AG09319 (cell line): ENCODE results near the gene ZCCHC2.

Experiments used
- DNase-seq: peaks from one replicate; pipeline ENCODE4 v3.0.0-alpha.2; 2010; ENCODE audit warnings: low read depth; ENCODE audit errors: extremely low read depth
- TF ChIP-seq, protein P1 (sequence below): IDR thresholded peaks from 2 replicates; pipeline ENCODE4 v1.5.1; 2011; ENCODE audit warnings: low read depth, mild to moderate bottlenecking, inconsistent platforms, low read length, moderate library complexity

The ZCCHC2 gene

DNA sequence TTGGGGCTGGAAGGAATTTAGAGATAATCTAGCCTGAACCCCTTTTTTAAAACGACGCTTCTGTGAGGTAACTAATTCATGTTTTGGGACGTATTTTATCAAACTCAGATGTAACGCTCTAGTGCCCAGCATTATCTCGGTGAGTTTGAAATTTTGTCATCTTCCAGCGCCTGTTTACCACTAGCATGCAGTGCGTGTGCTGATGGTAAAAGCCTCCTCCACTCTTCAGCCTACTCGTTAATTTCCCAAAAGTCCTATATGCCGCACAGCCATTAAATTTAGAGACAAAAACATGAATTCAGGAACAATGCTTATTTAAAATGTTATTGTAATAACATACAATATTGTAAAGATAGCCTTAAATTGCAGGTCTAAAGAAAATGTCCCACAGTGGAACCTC lies 2.8 kb downstream of the ZCCHC2 start:
- DNase-seq: no peak
- TF ChIP-seq, protein P1, sequence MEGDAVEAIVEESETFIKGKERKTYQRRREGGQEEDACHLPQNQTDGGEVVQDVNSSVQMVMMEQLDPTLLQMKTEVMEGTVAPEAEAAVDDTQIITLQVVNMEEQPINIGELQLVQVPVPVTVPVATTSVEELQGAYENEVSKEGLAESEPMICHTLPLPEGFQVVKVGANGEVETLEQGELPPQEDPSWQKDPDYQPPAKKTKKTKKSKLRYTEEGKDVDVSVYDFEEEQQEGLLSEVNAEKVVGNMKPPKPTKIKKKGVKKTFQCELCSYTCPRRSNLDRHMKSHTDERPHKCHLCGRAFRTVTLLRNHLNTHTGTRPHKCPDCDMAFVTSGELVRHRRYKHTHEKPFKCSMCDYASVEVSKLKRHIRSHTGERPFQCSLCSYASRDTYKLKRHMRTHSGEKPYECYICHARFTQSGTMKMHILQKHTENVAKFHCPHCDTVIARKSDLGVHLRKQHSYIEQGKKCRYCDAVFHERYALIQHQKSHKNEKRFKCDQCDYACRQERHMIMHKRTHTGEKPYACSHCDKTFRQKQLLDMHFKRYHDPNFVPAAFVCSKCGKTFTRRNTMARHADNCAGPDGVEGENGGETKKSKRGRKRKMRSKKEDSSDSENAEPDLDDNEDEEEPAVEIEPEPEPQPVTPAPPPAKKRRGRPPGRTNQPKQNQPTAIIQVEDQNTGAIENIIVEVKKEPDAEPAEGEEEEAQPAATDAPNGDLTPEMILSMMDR: no peak

DNA sequence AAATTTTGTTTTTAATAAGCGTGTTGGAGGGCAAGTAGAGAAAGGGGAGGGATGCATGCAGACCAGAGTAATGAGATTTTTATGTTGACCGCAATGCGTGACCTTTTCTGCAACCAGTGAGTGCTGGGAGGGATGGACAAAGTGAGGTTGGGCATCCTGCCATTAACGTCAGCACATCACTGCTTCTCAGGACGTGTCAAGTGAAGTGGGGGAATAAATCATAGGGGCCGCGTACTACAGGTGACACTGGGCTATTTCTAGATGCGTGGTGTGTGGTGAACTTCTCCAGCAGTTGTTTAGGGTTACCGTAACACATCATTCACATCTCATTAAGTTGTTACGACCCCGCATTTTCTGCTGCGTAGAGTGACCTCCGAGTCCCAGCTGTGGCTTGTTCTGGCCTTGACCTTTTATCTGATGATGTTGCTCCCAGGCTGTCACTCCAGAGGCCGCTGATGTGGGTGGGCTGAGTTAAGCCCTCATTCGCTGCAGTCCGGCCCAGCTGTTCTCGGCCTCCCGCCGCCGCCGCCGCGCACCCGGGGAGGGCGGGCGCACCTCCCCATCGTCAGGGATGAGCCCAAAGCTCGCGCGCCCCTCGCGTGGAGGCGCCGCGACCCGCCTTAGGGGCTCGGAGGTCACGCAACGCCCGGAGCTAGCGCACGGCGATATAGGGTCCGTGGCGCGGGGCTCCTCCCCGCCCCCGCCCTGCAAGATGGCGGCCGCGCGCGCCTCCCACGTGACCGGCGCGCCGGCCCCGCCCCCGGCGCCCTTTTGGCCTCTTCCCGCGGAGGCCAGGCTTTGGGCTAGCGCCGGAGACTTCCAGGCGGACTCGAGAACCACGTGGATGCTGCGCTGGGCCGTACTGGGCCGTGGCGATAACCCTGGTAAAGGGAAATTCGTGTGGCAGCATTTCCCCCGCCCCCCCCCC lies 3.5 kb downstream of the ZCCHC2 start:
- TF ChIP-seq, protein P1: no peak
- DNase-seq: peak; percentile 45

DNA sequence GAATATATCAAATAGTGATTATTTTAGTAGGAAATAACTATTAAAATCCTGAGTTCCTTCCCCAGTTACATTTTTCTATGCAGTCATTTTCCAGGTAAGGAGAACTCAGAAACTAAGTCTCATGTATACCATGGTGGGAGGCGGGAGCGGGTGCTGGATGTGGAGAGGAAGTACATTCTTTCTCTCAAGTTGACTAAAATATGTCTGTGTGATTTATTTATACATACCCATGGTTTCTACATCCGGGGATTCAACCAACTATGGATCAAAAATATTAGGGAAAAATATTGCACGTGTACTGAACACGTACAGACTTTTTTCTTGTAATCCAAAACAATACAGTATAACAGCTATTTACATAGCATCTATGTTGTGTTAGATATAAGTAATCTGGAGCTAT lies 6.8 kb downstream of the ZCCHC2 start:
- DNase-seq: no peak
- TF ChIP-seq, protein P1: no peak

DNA sequence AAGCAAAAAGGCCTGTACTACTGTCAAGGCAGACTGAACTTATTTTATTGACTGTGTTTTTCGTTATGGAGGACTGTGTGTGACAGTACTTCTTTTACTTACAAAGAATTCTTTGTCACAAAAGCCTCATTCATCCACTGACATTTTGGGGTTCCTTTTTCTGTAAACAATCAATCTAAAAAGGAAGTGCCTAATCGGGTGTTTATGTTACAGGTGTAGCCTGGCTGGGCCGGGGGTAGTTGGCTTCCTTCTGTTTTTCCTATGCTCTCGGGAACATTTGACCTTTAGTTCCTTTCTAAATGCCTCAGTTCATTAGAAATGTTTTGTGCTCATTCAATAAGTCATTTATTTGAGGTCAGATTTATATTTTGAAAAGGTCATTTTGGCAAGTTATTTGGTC lies 8.3 kb downstream of the ZCCHC2 start:
- TF ChIP-seq, protein P1: no peak
- DNase-seq: no peak

DNA sequence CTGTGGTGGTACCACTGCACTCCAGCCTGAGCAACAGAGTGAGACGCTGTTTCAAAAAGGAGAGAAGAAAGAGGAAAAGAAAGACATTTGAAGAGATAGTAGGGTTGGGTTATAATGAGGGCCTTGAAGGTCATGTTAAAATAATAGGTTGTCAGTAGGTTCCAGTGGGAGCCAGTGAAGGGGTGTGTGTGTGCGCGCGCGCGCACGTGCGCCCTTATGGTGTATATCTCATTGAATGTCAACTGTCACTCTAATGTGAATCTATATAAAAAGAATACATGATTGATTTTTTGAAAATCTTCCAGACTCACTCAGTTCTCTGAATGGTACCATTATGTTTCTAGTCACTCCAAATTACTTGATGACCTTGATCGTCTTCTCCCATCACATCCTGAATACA lies 9.1 kb downstream of the ZCCHC2 start:
- TF ChIP-seq, protein P1: no peak

DNA sequence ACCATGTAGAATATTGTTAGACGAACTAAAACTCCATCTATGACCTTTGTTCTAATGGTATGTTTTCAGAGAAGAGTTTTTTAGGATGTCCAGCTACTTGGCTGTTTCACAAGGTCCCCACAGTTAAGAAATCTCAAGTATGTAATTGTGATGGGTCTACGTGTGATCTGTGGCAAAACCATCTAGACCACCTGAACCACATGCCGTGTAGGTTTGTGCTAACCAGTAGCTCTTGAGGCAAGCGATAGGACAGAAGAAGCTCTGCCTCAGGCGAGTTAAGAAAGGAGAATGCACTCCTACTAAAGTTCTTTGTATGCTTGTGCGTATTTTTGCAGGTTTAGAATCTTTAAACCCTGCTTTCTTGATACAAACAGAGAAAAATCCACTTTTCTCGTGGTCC lies 13.2 kb downstream of the ZCCHC2 start:
- no peak for DNase-seq
- TF ChIP-seq, protein P1: no peak

More for the DNA sequence above, 9.1 kb downstream of the ZCCHC2 start:
- no peak for DNase-seq

DNA sequence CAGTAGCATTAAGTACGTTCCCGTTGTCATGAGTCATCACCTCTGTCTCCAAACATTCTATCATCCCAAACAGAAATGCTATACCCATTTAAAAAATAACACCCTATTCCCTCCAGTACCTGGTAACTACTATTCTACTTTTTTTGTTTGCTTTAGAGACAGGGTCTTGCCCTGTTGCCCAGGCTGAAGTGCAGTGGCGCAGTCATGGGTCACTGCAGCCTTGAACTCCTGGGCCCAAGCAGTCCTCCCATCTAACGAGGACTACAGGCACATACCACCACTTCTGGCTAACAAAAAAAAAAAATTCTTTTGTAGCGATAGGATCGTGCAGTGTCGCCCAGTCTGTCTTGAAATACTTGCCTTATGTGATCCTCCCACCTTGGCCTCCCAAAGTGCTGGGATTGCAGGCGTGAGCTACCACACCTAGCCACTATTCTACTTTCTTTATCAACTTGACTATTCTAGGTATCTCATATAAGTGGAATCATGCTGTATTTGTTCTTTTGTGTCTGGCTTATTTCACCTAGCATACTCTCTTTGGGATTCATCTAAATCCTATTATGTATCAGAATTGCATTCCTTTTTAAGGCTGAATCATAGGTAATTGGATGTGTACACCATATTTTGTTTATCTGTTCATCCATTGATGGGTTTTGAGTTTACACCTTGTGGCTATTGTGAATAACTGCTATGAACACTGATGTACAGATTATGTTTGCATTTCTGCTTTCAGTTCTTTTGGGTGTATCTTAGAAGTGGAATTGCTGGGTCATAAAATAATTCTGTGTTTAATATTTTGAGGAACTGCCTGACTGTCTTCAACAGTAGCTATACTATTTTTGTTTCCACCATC lies 14.4 kb downstream of the ZCCHC2 start:
- TF ChIP-seq, protein P1: no peak
- DNase-seq: no peak
